GM19372 (cell line): Measurements from ENCODE around the gene TFPT.

Experiments
- ATAC-seq: cut with Tn5 transposase; IDR thresholded peaks from one replicate; pipeline ENCODE4 v1.9.1; 2021; ENCODE audit warnings: mild to moderate bottlenecking, low read depth, moderate library complexity; ENCODE audit not compliant: unreplicated experiment

TFPT gene, protein sequence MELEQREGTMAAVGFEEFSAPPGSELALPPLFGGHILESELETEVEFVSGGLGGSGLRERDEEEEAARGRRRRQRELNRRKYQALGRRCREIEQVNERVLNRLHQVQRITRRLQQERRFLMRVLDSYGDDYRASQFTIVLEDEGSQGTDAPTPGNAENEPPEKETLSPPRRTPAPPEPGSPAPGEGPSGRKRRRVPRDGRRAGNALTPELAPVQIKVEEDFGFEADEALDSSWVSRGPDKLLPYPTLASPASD

DNA sequence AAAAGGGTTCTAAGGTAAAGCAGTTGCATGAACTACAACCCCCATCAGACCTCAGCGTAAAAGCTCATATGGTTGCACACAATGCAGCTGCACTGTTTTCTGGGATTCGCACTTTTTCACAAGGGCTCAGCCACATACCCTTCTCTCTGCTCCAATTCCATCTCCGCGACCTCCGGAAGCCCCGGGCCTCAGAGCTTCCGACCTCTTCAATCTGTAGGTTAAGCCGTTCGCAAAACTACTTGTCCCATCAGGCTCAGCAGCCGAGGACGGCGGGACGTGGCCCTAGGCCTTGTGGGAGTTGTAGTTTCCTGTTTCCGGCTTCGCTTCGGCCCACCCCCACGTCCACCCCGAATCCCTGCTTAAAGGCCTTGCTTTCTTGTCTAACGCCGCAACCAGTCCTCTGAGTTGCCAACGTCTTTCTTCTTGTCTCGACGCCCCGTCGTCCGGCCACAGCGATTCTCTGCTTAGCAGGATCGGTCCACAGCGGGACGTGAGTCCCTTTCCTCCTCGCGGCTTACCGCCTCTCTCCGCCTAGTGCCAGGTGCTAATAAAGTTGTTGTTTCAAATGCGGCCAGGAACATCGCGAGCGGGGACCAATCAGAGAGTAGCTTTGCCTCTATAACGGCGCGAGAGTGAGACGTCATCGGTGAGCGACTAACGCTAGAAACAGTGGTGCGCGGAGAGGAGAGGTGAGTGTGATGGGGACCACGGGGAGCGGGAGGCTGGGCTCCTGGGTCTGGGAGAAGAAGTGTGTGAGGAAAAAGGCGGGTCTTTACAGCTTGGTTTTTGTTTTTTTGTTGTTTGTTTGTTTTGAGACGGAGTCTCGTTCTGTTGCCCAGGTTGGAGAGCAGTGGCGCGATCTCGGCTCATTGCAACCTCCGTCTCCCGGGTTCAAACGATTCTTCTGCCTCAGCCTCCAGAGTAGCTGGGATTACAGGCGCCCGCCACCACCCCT, at the start of gene TFPT, which contains the start of gene PRPF31:
Gene TFPT (minus strand): TSS at position 549 of the 955 bp plus-strand sequence. CDS start 388 bp downstream, at position 161.
Gene PRPF31 (plus strand): TSS at position 646 of the 955 bp plus-strand sequence. CDS start 2,525 bp downstream, outside the sequence.
- peak; percentile 81 for ATAC-seq

DNA sequence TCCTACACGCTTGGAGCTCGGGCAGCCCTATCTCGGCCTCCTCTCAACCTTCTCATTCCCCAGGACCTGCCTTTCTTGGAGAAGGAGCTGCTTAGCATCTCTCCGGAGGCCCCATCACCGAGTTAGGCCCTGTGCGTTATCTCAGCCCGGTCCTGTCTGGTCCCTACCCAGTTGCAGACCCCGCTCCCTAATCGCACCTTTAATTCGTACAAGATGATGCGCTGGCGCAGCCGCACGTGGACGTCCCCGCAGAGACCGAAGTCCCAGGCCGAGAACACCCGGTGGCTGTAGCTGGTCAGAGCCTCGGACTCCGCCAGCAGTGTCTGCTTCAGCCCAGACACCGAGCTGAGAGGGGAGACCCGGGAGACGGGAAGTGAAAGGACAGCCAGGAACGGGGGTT, 49.8 kb upstream of the TFPT start:
- no peak for ATAC-seq

DNA sequence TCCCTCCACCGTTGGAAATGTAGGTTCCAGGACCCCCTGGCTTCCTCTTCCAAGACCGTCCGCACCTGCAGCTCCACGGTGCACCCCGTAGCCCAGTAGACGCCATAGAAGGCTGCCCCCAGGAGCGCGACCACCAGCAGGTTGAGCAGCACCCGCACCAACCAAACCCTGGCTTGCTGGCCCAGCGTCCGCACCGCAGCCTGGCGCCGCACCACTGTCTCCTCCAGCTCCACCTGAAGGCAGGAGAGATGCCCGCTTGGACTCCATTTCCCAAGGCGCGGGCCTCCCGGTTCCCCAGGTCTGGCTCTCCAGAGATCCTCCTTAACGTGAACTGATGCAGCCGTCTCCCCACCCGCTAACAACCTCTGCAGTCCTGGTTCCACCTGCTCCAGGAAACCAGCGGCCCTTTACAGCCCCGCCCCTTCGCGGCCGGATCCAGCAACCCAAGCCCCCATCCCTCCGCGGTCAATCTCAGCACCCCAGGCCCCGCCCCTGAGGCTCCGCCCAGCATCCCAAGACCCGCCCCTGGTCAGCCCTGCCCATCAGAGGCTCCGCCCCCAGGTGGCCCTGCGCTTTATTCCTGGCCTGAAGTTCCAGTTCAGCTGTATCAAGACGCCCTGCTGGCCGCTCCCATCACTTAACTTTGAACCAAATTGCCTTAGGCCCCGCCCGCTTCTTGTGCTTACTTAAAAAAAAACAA, 49.1 kb upstream of the TFPT start:
- ATAC-seq, result no peak

DNA sequence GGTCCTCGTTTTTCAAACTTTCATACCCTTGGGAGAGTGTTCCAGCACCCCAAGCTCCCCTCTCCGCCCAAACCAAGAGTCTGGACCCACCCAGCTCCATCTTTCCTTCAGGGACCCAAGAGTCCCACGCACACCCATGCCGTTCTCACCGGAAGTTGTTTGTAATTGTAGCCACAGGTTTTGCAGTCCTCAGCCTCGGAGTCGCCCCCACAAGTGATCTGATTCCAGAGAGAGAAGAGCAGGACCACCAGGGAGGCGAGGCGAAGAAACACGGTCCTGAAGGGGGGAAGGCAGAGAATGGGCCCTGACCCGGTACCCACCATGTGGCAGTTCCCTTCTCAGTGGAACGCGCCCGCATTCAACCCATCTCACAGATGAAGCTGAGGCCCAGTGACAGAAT, 47.4 kb upstream of the TFPT start:
- ATAC-seq, result no peak

DNA sequence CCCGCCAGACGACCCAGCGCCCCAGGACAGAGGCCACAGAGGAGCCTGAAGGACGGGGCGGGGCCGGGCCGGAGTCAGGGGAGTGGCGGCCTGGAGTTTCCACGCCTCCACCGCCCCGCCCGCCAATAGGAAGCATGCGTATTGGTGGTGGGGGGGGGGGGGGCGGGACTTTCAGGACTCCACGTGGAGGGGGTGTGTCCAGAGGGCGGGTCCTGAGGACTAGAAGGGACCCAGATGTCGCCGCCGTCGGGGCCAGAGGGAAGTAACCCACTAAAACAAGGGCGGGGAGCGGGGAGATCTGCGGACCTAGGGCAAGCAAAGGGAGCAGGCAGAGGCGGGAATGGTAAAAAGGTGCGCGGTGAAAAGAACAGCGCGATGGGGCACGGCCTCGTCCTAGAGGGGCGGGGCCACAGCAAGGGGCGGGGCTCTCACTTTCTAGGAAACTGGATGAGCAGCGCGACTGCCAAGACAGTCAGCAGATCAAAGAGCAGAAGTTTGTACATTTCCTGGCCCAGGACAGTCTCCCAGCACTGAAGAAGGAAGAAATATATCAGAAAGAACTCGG, 46.9 kb upstream of the TFPT start:
- ATAC-seq, result no peak

DNA sequence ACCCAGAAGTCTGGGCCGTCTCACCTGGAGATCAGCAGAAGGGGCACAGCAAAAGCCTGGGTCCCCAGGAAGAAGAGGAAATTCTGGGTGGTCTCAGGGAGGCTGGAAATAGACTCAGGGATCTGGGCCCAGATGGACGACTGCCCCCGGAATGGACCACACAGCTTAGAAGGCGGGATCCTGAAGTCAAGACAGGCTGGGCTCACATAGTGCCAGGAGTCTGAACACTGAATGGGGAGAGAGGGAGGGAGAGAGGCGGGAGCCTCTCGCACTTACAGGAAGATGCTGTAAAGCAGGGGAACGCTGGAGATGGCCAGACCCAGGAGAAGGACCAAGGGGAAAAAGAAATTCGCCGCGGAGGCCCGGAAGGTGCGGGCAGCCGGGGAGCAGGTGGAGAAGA, 45.4 kb upstream of the TFPT start:
- no peak for ATAC-seq

DNA sequence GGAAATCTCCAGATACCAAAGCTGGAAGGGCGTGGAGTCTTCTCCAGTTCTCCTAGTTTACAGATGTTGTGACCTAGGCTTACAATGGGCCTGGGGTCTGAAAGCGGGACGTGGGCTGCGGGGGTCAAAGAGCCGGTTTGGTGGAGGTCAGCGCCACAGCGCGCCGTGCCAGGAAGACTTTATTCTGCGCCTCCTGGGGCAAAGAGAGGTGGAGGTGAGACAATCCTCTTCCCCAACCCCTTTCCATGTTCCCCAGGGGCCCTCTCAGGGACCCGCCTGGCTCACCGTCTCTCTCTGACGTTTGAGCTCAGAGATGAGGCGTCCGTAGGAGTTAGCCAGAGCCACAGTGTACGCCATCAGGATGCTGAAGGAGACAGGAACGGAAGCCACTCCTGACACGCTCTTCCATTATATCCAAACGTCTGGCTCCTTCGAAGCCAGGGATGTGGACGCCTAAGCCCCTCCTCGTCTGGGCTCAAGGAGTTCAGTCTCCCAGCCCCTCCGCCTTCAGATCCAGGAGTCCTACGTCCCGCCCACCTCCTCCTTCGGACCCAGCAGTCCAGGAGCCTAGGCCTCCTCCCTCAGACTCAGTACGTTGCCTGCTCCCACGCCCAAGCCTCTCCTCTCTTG, 44.8 kb upstream of the TFPT start:
- ATAC-seq, result no peak

DNA sequence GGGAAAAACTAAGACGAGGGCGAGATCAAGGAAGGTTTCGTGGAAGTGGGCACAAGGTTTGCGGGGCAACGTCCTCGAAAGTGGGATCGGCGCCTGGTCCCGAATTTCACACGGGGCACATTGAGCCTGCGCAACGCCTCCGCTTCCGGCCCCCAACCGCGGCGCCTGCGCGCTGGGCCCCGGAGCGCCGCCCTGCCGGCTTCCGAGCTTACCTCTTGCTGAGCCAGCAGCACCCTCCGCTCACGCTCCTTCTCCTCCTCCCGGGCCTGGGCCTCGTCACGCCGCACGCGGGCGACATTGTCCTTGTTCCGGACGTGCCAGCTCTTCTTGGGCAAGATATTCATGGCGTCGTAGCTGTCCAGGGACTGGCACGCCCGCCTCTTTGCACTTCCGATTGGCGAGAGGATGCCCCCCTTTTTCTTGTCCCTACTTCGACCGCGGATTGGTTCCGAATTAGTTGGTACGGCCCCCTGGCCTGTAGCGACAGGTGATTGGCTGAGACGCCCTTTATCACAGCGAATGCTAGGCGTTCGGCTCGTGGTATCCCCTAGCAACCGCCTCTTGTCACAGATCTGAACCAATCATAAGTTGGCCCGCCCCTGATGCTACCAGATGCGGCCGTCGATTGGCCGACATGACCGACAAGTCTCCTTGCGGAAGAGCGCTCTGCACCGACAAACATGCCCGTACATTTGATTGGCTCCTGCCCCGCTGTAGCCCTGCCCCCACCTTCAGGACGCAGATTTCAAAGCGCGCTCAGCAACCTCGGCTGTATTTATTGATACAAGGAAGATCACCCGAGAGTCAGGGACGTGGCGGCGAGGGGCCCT, 44.1 kb upstream of the TFPT start, which contains the start of gene LENG1:
Gene LENG1 (minus strand): TSS at position 370 of the 830 bp plus-strand sequence. CDS start 26 bp downstream, at position 344.
- peak; percentile 95 for ATAC-seq

DNA sequence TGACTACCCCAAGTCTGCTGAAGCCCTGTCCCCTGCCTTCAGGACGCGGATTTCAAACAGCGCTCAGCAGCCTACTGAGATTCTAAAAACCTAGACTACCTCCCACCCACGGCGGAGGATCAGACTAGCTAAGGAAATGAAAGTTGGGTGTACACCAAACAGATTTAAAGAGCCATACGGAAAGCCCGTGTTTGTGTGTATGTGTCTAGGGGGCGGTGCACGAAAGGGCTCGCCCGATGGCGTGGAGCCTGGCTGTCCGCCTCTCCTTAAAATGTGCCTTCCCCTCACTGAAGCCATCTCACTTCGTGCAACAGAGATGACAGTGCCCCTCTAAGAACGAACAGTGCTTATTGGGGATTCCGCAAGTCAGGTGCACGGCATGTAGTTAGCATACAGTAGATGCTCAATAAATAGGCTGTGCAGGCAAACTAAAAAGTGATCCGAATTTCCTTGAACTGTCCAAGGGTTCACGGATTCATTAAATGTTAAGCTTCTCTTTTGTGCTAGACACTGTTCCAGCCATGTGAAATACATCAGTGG, 43.4 kb upstream of the TFPT start:
- ATAC-seq, result no peak

DNA sequence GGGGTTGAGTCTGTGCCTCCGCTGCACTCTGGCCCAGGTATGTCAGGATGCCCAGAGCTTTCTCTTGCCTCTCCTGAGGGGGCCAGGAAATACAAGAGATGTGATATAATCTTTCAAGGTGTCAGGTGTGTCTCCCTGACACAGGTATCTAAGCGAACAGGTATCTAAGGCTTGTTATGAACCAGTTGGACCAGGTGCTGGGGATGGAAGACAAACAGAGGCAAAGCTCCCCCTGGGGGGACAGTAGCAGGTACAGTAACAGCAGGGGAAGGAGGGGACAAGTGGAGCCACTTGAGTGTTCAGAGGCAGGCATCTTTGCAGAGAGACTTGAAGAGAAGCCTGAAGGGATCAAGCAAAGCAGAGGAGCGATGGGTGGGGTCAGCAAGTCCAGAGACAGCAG, 41.5 kb upstream of the TFPT start:
- no peak for ATAC-seq

DNA sequence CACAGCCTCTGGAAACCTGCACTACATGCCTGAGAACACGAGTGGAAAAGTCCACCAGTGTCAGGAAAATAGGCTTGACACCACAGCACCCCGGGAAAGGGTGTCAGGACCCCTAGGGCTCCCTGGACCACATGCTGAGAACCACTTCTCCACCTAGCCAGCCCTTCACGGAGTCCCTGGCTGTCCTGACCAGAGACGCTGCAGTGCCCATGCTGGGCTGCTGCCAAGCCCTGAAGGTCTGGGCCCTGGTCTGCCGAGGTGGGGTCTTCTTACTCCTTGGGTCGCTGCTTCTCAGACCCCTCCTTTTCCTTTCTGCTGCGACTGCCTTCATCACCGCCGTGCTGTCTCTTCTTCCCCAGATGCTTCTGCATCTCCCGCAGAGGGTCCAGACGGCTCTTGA, 41.0 kb upstream of the TFPT start:
- no peak for ATAC-seq

DNA sequence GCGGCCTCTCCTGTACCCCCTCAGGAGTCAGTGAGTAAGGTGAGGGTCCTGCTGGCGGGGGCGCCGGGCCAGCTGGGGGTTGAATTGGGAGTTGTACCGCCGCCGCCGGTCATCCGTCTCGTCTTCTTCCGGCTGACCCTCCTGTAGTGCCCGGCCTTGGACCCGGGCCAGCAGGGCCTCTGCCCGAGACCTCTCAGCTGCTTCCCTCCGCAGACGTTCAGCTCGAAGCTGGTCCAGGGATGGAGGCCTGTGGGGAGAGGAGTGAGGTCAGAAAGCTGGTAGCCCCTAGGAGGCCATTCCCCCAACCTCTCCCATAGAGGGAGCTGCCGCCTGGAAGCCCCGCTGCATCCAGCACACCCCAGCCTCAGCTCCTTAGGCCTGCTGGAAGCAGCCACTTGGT, 40.2 kb upstream of the TFPT start:
- no peak for ATAC-seq

DNA sequence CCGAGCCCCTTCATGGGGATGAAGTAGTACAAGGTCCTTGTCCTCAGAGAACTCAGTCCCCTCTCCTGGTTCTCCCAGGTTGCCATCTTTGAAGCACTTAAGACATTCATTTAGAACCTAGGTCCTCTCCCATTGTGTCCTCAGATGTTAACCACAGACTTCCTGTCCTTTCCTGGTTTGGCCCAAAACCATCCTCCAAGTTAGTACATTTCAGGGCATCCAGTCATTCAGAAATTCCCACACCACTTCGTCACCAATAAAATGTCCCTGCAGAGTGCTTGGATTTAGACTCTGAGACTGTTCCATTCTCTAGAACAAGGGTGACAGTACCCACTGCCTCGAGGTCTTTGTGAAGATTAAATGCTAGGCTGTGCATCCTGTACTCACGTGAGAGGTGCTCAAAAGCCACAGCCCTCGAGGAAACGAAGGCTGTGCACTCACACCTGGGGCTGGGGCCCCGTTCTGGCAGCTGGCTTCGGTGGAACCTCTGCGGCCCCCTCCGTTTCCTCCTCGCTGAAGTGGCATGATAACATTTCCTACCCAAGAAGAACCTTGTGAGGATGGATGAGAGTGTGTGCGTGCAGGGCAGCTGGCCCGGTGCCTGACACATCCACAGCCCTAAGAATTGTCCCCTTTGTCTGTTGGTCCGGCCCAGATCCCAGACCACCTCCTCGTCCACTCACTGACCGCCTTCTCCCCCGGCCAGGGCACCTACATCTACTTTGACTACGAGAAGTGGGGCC, 39.3 kb upstream of the TFPT start:
- no peak for ATAC-seq

DNA sequence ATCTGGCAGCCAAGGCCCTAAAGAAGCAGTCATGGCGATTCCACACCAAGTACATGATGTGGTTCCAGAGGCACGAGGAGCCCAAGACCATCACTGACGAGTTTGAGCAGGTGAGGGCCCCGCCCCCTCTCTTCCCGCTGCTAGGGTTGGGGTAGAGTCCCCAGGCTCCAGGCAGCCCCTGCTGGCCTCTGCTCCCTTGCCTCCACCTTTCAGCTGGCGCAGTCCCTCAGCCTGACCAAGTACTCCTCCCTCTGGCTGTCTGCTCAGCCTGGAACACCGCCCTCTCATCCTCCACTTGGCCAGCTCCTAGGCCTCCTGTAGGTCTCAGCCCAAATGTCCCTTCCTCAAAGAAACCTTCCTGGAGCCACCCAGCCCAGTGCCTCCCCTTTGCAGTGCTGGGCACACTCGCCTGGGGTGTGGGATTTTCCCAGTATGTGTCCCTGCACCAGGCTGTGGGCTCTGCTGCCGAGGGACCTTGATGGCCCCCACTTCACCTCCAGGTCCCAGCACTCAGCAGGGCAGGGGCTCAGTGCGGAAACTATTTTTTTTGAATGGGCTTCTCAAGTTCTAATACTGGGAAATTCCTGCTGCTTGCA, 38.4 kb upstream of the TFPT start:
- ATAC-seq, result no peak

DNA sequence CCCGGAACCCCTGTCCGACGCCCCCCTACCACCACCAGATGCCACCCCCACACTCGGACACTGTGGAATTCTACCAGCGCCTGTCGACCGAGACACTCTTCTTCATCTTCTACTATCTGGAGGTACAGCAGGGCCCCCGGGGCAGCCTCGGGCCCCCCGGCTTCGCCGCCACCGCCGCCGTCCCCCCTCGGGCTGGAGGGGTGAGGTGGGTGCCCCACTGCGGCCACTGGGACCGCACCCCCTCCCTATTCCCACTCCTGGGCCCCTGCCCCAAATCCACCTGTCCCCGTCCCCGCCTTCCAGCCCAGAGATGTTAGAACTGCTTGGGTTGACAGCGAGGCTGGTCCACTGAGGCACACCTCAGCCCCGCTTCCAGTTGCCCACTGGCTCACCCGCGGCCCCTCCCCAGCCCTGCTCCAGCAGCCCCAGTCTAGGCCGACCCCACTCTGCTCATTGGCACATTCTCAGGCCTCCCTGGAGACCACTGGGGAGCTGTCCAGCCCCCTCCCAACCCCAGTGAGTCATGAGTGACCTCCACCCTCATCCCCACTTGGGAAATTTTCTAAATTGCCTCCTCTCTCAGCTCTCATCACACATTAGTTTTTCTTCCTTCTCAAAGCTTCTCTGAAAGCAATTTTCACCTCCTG, 37.5 kb upstream of the TFPT start:
- ATAC-seq, result no peak

DNA sequence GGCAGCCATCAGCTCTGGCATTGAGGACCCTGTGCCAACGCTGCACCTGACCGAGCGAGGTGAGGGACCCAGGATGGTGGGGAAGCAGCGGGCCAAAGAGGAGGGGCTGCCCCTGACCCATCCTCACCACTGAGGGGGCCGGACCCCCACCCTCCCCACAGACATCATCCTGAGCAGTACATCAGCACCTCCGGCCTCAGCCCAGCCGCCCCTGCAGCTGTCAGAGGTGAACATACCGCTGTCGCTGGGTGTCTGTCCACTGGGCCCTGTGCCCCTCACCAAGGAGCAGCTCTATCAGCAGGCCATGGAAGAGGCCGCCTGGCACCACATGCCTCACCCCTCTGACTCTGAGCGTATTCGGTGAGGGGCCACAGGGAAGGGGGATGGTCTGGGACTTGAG, 36.8 kb upstream of the TFPT start:
- ATAC-seq, result no peak

DNA sequence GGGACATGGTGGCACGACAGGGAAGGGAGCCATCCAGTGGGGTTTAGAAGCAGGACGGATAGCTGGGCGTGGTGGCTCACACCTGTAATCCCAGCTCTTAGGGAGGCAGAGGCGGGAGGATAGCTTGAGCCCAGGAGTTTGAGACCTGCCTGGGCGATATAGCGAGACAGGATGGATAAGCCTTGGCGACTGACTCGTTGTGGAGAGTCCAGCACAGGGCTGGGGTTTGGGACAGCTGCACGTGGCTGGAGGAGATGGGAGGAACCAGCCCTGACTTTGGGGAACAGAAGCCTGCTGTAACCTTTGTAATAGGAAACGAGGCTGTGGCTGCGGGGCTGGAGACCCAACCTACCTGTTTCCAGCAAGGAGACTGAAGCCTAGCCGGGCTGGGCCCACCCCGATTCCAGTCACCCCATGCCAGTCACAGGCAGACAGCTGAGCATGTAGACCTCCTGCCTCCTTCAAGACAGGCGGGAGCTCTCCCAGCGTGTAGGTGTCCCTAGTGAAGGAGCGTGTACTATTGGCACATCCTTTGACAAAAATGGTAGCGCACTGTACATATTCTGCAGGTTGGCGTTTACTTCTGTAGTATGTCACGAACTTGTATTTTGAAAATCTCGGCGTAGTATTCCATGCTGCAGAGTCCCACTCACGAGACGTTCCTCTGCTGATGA, 36.0 kb upstream of the TFPT start:
- no peak for ATAC-seq
